Measurements from ENCODE around the gene KRT78.

KRT78 gene

GRCh38 chr12:52788876-52789636 is 59.7 kb downstream of the KRT78 start:
- TF ChIP-seq GATA3 (IDR thresholded peaks at IDR 0.05; ENCODE audit: low read depth, low read length) (no peak), GATA2 (IDR thresholded peaks at IDR 0.05; ENCODE audit: low read depth, low read length) (no peak)

- TF ChIP-seq GATA3 (IDR thresholded peaks at IDR 0.05; ENCODE audit: low read depth, low read length): no peak
- TF ChIP-seq GATA2 (IDR thresholded peaks at IDR 0.05; ENCODE audit: low read depth, low read length): no peak
These were observed 60.5 kb downstream of the KRT78 start for GRCh38 chr12:52788192-52788875.

Data from SH-SY5Y (cell line).